ENCODE data around the gene LHX4.

Gene LHX4

GRCh38 chr1:180258290-180258689 lies 28.2 kb downstream of the LHX4 start:
- CTCF ChIA-PET: interaction anchor here (1.2 to 2.0 kb wide), 2 partner anchors 224 to 604 kb away, joined by 3 to 7 read pairs; no protein-coding TSS in a partner anchor
- no peak for TF ChIP-seq CTCF (IDR thresholded peaks at IDR 0.05; ENCODE audit: insufficient read depth, low read length, missing control alignments)
- POLR2A ChIA-PET: no interaction called here

GRCh38 chr1:180258935-180259334 lies 28.9 kb downstream of the LHX4 start:
- no peak overlapping the region for H3K4me3 ChIP-seq (ENCODE audit: low read depth, low read length)
- CTCF ChIA-PET: interaction anchor here (1.0 to 2.0 kb wide), 4 partner anchors 157 to 604 kb away, joined by 3 to 7 read pairs (median 4); no protein-coding TSS in a partner anchor
- TF ChIP-seq CTCF (IDR thresholded peaks at IDR 0.05; ENCODE audit: insufficient read depth, low read length, missing control alignments): no peak
- POLR2A ChIA-PET: no interaction called here
- DNase-seq (ENCODE audit: low read depth, low spot score): no peak

More at GRCh38 chr1:180258290-180258689, 28.2 kb downstream of the LHX4 start:
- DNase-seq (ENCODE audit: low read depth, low spot score): no peak
- no peak overlapping the region for H3K4me3 ChIP-seq (ENCODE audit: low read depth, low read length)

GRCh38 chr1:180259431-180260338 lies 29.6 kb downstream of the LHX4 start:
- no peak for TF ChIP-seq CTCF (IDR thresholded peaks at IDR 0.05; ENCODE audit: insufficient read depth, low read length, missing control alignments)
- no peak for DNase-seq (ENCODE audit: low read depth, low spot score)
- ChIA-PET CTCF (interaction anchor here (1.0 to 2.9 kb wide), 6 partner anchors 7 to 223 kb away, joined by 3 to 31 read pairs (median 6); no protein-coding TSS in a partner anchor), POLR2A (no interaction called here)
- no peak overlapping the region for H3K4me3 ChIP-seq (ENCODE audit: low read depth, low read length)

- no peak for TF ChIP-seq CTCF (IDR thresholded peaks at IDR 0.05; ENCODE audit: insufficient read depth, low read length, missing control alignments)
- no peak for DNase-seq (ENCODE audit: low read depth, low spot score)
- ChIA-PET CTCF (interaction anchor here (1.2 to 2.9 kb wide), 7 partner anchors 8 to 222 kb away, joined by 3 to 31 read pairs (median 8); no protein-coding TSS in a partner anchor), POLR2A (no interaction called here)
- no peak overlapping the region for H3K4me3 ChIP-seq (ENCODE audit: low read depth, low read length)
Measured at GRCh38 chr1:180260541-180260940, 30.5 kb downstream of the LHX4 start.

GRCh38 chr1:180261030-180261429 lies 31.0 kb downstream of the LHX4 start:
- POLR2A ChIA-PET: no interaction called here
- no peak for DNase-seq (ENCODE audit: low read depth, low spot score)
- H3K4me3 ChIP-seq (ENCODE audit: low read depth, low read length): no peak overlapping the region
- TF ChIP-seq CTCF (IDR thresholded peaks at IDR 0.05; ENCODE audit: insufficient read depth, low read length, missing control alignments): no peak
- CTCF ChIA-PET: interaction anchor here (0.9 to 2.9 kb wide), 9 partner anchors 9 to 222 kb away, joined by 3 to 31 read pairs (median 6); no protein-coding TSS in a partner anchor

GRCh38 chr1:180261524-180262155 lies 31.6 kb downstream of the LHX4 start:
- ChIA-PET CTCF (interaction anchor here (0.9 to 2.9 kb wide), 9 partner anchors 8 to 221 kb away, joined by 3 to 31 read pairs (median 6); no protein-coding TSS in a partner anchor), POLR2A (no interaction called here)
- TF ChIP-seq CTCF (IDR thresholded peaks at IDR 0.05; ENCODE audit: insufficient read depth, low read length, missing control alignments): no peak
- no peak for DNase-seq (ENCODE audit: low read depth, low spot score)
- H3K4me3 ChIP-seq (ENCODE audit: low read depth, low read length): no peak overlapping the region
